HG03280 (cell line): Measurements from ENCODE around the gene MMGT1.
"Not testable (repeated sequence)": the region's sequence is repeated elsewhere in the genome, so short reads cannot be mapped to it uniquely, and the experiment has no call there.

ENCODE experiments used
- ATAC-seq: cut with Tn5 transposase; IDR thresholded peaks from one replicate; pipeline ENCODE4 v1.9.1; 2021; ENCODE audit warnings: mild to moderate bottlenecking, moderate library complexity; ENCODE audit not compliant: unreplicated experiment

The MMGT1 gene

DNA sequence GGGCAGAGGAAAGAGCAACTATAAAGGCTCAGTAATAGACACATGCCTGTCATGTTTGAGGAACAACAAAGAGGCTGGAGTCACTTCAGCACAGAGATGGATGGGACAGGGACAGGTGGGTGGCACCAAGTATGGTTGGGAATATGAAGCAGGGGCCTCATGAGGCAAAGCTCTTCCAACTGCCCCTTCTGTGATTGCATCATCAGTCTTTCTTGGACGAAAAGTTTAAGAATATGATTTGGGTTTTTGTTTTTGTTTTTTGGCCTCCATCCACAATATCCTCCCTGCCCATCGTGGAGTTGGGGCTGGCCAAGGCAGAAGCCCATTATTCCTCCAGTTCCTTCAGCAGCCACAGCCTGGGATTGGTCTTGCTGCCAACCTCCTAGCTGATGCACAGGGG is 45.9 kb downstream of the MMGT1 start:
- ATAC-seq, result no peak

DNA sequence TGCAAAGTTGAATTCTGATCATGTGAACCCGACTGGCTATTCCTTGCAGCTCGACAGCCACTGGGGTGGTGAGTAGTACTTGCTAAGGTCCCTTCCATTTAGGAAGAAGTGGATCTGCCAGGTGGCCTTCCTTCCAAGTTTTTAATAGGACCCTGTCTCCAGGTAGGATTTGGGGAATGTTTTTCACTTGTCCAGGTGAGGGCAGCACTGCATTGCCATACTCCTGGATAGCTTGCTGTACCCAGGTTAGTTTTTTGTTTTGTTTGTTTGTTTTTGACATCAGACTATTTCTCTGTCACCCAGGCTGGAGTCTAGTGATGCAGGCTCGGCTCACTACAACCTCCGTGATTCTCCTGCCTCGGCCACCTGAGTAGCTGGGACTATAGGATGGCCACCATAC is 50.4 kb downstream of the MMGT1 start:
- no peak for ATAC-seq

DNA sequence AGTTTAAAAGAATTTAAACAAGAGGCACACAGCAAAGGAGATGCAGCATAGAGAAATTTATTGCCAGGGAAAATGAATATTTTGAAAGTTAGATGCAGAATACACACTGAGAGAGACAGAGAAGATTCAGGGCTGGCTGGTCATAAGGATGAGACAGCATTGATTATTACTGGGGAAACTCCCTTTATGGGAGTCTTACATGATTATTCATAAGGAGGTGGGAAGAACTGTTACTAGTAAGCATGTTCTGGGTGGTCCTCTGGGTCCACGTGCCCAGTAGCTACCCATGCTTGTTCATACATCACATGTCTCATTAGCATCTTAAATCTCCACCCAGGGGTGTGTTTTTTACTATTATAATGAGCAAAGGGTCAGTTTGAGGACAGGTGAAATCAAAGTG is 53.3 kb downstream of the MMGT1 start:
- ATAC-seq, result not testable (repeated sequence)

DNA sequence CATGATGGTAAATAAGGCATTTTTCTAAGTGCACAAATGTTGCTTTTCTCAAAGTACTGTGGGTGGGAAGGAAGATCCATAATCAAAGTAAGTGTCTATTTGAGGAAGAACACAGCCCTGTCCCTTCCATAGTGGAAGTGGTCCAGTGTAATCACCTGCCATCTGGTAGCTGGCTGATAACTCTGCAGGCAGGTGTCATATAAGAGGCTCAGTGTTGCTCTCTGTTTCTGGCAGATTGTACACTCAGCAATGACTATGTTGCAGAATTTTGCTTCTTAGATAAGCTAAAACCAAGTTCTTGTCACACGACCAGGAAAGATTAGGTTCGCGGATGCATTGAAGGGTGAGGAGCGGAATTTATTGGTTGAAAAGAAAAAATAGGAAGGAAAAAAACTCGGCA is 59.4 kb downstream of the MMGT1 start:
- ATAC-seq, result no peak
